Endothelial cell of umbilical vein (primary cell): ENCODE data around the gene EFEMP1. TPM values are rescaled to one million over a fixed set of nuclear protein-coding genes. Genes with fewer than 3 reads are reported as not detected.

Experiments used
- BruUV-seq: library from RNA; stranded (reverse); fragments of 400-500 nt; replicated peaks from 2 replicates; lab custom pipeline; 2021; lab: Mats Ljungman, UMichigan
- CTCF ChIA-PET: fragments of 300-600, 350-600 bp; sonication (Branson Sonifier 250); formaldehyde crosslinking; loops from one replicate; lab custom pipeline; 2021; ENCODE audit warnings: antibody characterized with exemption, inconsistent platforms; lab: Charles Lee
- POLR2A ChIA-PET: fragments of 300-600, 350-600 bp; sonication (Branson Sonifier 250); formaldehyde crosslinking; loops from one replicate; lab custom pipeline; 2021; ENCODE audit warnings: antibody characterized with exemption, inconsistent platforms; lab: Charles Lee
- DNase-seq: peaks from one replicate; pipeline ENCODE4 v3.0.0-alpha.2; 2011; ENCODE audit warnings: low read depth, low spot score
- FAIRE-seq: peaks from 2 replicates; lab custom pipeline; 2011; peaks lifted over from hg19 to GRCh38; lab: Jason Lieb, UNC
- H2AFZ ChIP-seq: 2 replicates; pipeline ENCODE4 v1.6.0; 2012; ENCODE audit warnings: low read depth, low read length, control low read depth, inconsistent platforms
- H3K27ac ChIP-seq: 2 replicates; pipeline ENCODE4 v1.5.1; 2011; ENCODE audit warnings: low read depth, mild to moderate bottlenecking, control low read depth, low read length, moderate library complexity; ENCODE audit not compliant: insufficient read depth
- H3K27me3 ChIP-seq, 2 experiments: 2 replicates each; pipeline versions ENCODE4 v1.6.0 to v1.6.1; 2011; ENCODE audit warnings: low read length in 2 of 2, mixed read lengths in 1 of 2; ENCODE audit not compliant: control insufficient read depth in 2 of 2, insufficient read depth in 2 of 2
- H3K36me3 ChIP-seq, 2 experiments: 2 replicates in 1 of 2; 3 replicates in 1 of 2; pipeline ENCODE4 v1.5.1; 2011; ENCODE audit warnings: low read length in 2 of 2, mild to moderate bottlenecking in 1 of 2, moderate library complexity in 1 of 2; ENCODE audit not compliant: control insufficient read depth in 2 of 2, insufficient read depth in 2 of 2; ENCODE audit errors: extremely low read depth in 1 of 2
- H3K4me1 ChIP-seq: 3 replicates; pipeline ENCODE4 v1.5.1; 2011; ENCODE audit warnings: mild to moderate bottlenecking, low read length; ENCODE audit not compliant: control insufficient read depth, insufficient read depth; ENCODE audit errors: extremely low read depth
- H3K4me2 ChIP-seq: 2 replicates; pipeline ENCODE4 v1.6.1; 2011; ENCODE audit warnings: low read length, control low read depth, mixed read lengths; ENCODE audit not compliant: insufficient read depth
- H3K4me3 ChIP-seq, 3 experiments: fragments of 200-600 bp in 1 of 3; sonication (generic), shearing (Covaris generic) in 1 of 3; replicated peaks in 1 of 3; 2 replicates each; pipeline ENCODE4 v1.5.1; 2011 to 2016; ENCODE audit warnings: control low read depth in 3 of 3, low read length in 3 of 3, mild to moderate bottlenecking in 2 of 3, inconsistent platforms in 1 of 3, low read depth in 1 of 3, moderate library complexity in 1 of 3; ENCODE audit not compliant: insufficient read depth in 1 of 3
- H3K79me2 ChIP-seq: 2 replicates; pipeline ENCODE4 v1.6.0; 2012; ENCODE audit warnings: low read length, inconsistent platforms; ENCODE audit not compliant: control insufficient read depth, insufficient read depth
- H3K9ac ChIP-seq: replicated peaks from 2 replicates; pipeline ENCODE3; 2011; ENCODE audit warnings: low read length, control low read depth; ENCODE audit not compliant: insufficient read depth; ENCODE audit errors: extremely low read depth
- H3K9me1 ChIP-seq: replicated peaks from 3 replicates; pipeline ENCODE4 v1.6.0; 2011; ENCODE audit warnings: mild to moderate bottlenecking, low read length; ENCODE audit not compliant: control insufficient read depth, insufficient read depth; ENCODE audit errors: extremely low read depth
- H3K9me3 ChIP-seq: replicated peaks from 2 replicates; pipeline ENCODE4 v1.5.1; 2012; ENCODE audit warnings: low read length, inconsistent platforms; ENCODE audit not compliant: control insufficient read depth, insufficient read depth
- H4K20me1 ChIP-seq: replicated peaks from 2 replicates; pipeline ENCODE3; 2011; ENCODE audit warnings: mild to moderate bottlenecking, low read length; ENCODE audit not compliant: control insufficient read depth, insufficient read depth; ENCODE audit errors: extremely low read depth
- EZH2 ChIP-seq: IDR thresholded peaks from 2 replicates; pipeline ENCODE4 v1.6.1; 2012; ENCODE audit warnings: borderline replicate concordance, low read depth, mild to moderate bottlenecking, moderate library complexity, low read length, inconsistent platforms; ENCODE audit not compliant: severe bottlenecking
- FOS ChIP-seq: IDR thresholded peaks from 2 replicates; pipeline ENCODE4 v1.6.1; 2011; ENCODE audit warnings: mild to moderate bottlenecking, low read length, moderate library complexity, borderline replicate concordance; ENCODE audit not compliant: insufficient read depth
- GATA2 ChIP-seq: IDR thresholded peaks from 2 replicates; pipeline ENCODE4 v1.7.0; 2011; ENCODE audit warnings: low read depth, mild to moderate bottlenecking, moderate library complexity, mixed read lengths, low read length; ENCODE audit not compliant: insufficient read length, insufficient read depth
- JUN ChIP-seq: IDR thresholded peaks from 2 replicates; pipeline ENCODE4 v1.6.1; 2011; ENCODE audit warnings: borderline replicate concordance, low read depth; ENCODE audit not compliant: insufficient read length, insufficient read depth
- MYC ChIP-seq: IDR thresholded peaks from one replicate; pipeline ENCODE4 v1.6.1; 2011; ENCODE audit warnings: mild to moderate bottlenecking, low read depth, low read length
- POLR2A ChIP-seq: IDR thresholded peaks from 2 replicates; pipeline ENCODE4 v1.6.1; 2012; ENCODE audit warnings: low read depth, mild to moderate bottlenecking, control low read depth, low read length
- POLR2AphosphoS5 ChIP-seq: IDR thresholded peaks from 2 replicates; pipeline ENCODE4 v1.6.1; 2012; ENCODE audit warnings: low read depth, mild to moderate bottlenecking, control low read depth, low read length, moderate library complexity; ENCODE audit not compliant: insufficient read depth
- dilution Hi-C: fragments of 300-500 bp; cut with MboI; formaldehyde crosslinking; loops from one replicate; pipeline ENCODE4 v1.15.0; 2019; ENCODE audit warnings: low sequenced_read_pairs; ENCODE audit not compliant: extremely low pct_ligation_motif_present
- intact Hi-C: fragments of 100-400 bp; cut with micrococcal nuclease; formaldehyde crosslinking; loops from one replicate; pipeline ENCODE4 v1.10.0; 2022
- polyA plus RNA-seq, 4 experiments: library from polyadenylated mRNA; depleted of rRNA in 3 of 4; stranded (reverse) in 3 of 4; unstranded in 1 of 4; fragments of >200 nt; gene quantifications; 2 replicates each; pipeline versions ENCODE4 v1.2.1 to v1.2.3, GENCODE V29; 2011 to 2012; ENCODE audit warnings: missing spikeins in 1 of 4
- total RNA-seq: library from RNA; stranded (reverse); gene quantifications from 2 replicates; pipeline ENCODE4 v1.2.3, GENCODE V29; 2021
- TF ChIP-seq, protein P1 (sequence below), 2 donors: IDR thresholded peaks; 1 replicate in 1 of 2; 2 replicates in 1 of 2; pipeline ENCODE4 v1.5.1; 2011; ENCODE audit warnings: low read length in 2 of 2, mild to moderate bottlenecking in 2 of 2, moderate library complexity in 2 of 2, control low read depth in 1 of 2, inconsistent platforms in 1 of 2, low read depth in 1 of 2; ENCODE audit not compliant: insufficient read depth in 1 of 2; ENCODE audit errors: extremely low read depth in 1 of 2
- TF ChIP-seq, protein P2 (sequence below): IDR thresholded peaks from 2 replicates; pipeline ENCODE4 v1.6.1; 2011; ENCODE audit not compliant: insufficient read depth, insufficient read length

EFEMP1 gene
- total and polyA plus RNA-seq, 2 donors (not counting 3 experiments of a cell fraction or from before 2014, with no cell fraction given), result 2,981 to 11,813 TPM

DNA sequence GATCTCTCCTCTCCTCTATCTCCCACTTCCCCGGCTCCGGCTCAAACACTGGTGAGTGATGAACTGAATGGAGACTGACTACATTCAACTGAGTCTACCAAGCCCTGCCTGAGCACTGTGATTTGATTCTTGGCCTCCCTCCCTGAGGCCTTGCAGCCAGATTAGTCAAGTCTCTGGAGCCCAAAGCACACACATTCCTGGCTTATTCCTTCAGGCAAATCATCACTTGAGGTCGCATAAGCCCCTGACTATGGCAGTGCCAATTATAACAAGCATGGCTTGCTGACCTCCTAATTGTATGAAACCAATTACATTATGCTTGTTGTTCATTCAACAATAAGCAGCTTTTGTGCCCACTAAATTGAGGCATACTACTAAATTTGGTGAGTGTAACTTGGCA is 34.6 kb downstream of the EFEMP1 start:
- peak overlapping the region; percentile 14 for H3K9ac ChIP-seq

DNA sequence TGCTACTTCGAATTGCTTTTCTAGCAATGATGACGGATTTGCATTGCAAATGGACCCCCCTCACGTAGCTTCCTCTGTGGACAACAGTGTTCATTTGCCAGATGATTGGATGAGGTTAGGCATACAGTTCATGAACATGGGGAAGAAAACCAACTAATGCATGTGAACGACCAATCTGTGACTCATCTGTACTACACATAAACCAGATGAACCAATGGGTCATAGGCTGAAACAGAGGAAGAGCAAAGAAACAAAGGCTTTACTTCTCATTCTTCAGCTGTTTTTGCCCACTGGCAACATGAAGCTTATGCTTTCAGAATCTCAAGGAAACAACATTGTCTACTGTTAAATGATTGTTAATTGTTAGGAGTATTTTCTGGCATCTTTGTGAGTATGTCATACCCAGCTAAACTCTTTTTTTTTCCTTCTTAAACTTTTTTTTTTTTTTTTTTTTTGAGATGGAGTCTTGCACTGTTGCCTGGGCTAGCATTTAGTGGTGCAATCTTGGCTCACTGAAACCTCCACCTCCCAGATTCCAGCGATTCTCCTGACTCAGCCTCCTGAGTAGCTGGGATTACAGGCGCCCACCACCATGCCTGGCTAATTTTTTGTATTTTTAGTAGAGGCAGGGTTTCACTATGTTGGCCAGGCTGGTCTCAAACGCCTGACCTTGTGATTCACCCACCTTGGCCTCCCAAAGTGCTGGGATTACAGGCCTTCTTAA is 35.5 kb downstream of the EFEMP1 start:
- peaks cover 99% of the 10 kb centered on the region for H3K4me1 ChIP-seq
- H4K20me1 ChIP-seq, result peaks cover 8% of the 10 kb centered on the region
- TF ChIP-seq JUN, result peak; percentile 86
- peak; percentile 85 for TF ChIP-seq FOS
- peak; percentile 18 for TF ChIP-seq GATA2
- TF ChIP-seq, protein P1, sequence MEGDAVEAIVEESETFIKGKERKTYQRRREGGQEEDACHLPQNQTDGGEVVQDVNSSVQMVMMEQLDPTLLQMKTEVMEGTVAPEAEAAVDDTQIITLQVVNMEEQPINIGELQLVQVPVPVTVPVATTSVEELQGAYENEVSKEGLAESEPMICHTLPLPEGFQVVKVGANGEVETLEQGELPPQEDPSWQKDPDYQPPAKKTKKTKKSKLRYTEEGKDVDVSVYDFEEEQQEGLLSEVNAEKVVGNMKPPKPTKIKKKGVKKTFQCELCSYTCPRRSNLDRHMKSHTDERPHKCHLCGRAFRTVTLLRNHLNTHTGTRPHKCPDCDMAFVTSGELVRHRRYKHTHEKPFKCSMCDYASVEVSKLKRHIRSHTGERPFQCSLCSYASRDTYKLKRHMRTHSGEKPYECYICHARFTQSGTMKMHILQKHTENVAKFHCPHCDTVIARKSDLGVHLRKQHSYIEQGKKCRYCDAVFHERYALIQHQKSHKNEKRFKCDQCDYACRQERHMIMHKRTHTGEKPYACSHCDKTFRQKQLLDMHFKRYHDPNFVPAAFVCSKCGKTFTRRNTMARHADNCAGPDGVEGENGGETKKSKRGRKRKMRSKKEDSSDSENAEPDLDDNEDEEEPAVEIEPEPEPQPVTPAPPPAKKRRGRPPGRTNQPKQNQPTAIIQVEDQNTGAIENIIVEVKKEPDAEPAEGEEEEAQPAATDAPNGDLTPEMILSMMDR (IDR thresholded peaks at IDR 0.05; ENCODE audit: extremely low read depth in 1 of 2, insufficient read depth in 1 of 2, low read depth in 1 of 2, low read length in 2 of 2), result no peak
- TF ChIP-seq POLR2AphosphoS5, result peak; percentile 59
- no peak for TF ChIP-seq MYC
- TF ChIP-seq EZH2, result no peak
- TF ChIP-seq, protein P2, sequence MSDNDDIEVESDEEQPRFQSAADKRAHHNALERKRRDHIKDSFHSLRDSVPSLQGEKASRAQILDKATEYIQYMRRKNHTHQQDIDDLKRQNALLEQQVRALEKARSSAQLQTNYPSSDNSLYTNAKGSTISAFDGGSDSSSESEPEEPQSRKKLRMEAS, result no peak
- TF ChIP-seq POLR2A, result peak; percentile 69
- H2AFZ ChIP-seq, result no peak overlapping the region
- H3K27me3 ChIP-seq, result no peaks in the 10 kb centered on the region
- peak overlapping the region; percentile 68 for H3K4me2 ChIP-seq
- H3K9me1 ChIP-seq, result no peaks in the 10 kb centered on the region
- CTCF ChIA-PET, result interaction anchor here (0.7 to 1.8 kb wide), 6 partner anchors 8 to 121 kb away, joined by 3 to 4 read pairs (median 3); no protein-coding TSS in a partner anchor
- dilution Hi-C loops, result loop anchor here (25.0 kb wide), 1 partner anchor 99 kb away; no protein-coding TSS in a partner anchor
- intact Hi-C loops, result loop anchor here (2.0 to 5.0 kb wide), 3 partner anchors 34 to 244 kb away; partner anchors contain the start of gene EFEMP1
- POLR2A ChIA-PET, result interaction anchor here (0.6 to 0.7 kb wide), 4 partner anchors 75 to 270 kb away, joined by 3 to 7 read pairs (median 4); no protein-coding TSS in a partner anchor
- H3K9ac ChIP-seq, result peak overlapping the region; percentile 46
- H3K27ac ChIP-seq, result peak overlapping the region; percentile 76
- peaks cover 16 to 58% of the 10 kb centered on the region in 2 experiments for H3K36me3 ChIP-seq
- H3K9me3 ChIP-seq, result no peaks in the 10 kb centered on the region
- DNase-seq, result peak; percentile 92
- H3K4me3 ChIP-seq, result peak overlapping the region in 1 of 3 experiments; percentile 17
- H3K79me2 ChIP-seq, result peaks cover 93% of the 10 kb centered on the region
- BruUV-seq, result TSS peak; percentile 36
- peak; percentile 69 for FAIRE-seq

More for the DNA sequence above, 34.6 kb downstream of the EFEMP1 start:
- ChIA-PET CTCF (no interaction called here), POLR2A (no interaction called here)
- peaks cover 8% of the 10 kb centered on the region for H4K20me1 ChIP-seq
- DNase-seq (peak; percentile 41), FAIRE-seq (no peak)
- H3K79me2 ChIP-seq, result peaks cover 93% of the 10 kb centered on the region
- H3K27ac ChIP-seq, result peak overlapping the region; percentile 76
- no TSS peak for BruUV-seq
- no peak overlapping the region for H2AFZ ChIP-seq
- no peaks in the 10 kb centered on the region for H3K9me1 ChIP-seq
- peak overlapping the region in 1 of 3 experiments; percentile 36 for H3K4me3 ChIP-seq
- dilution Hi-C loops, result loop anchor here (25.0 kb wide), 1 partner anchor 98 kb away; no protein-coding TSS in a partner anchor
- H3K36me3 ChIP-seq, result peaks cover 18 to 59% of the 10 kb centered on the region in 2 experiments
- no peaks in the 10 kb centered on the region for H3K27me3 ChIP-seq
- no peak for TF ChIP-seq MYC
- TF ChIP-seq POLR2AphosphoS5, result peak; percentile 29
- peak; percentile 59 for TF ChIP-seq POLR2A
- peaks cover 98% of the 10 kb centered on the region for H3K4me1 ChIP-seq
- peak overlapping the region; percentile 68 for H3K4me2 ChIP-seq
- no peaks in the 10 kb centered on the region for H3K9me3 ChIP-seq
- intact Hi-C loops, result loop anchor here (5.0 kb wide), 2 partner anchors 33 to 243 kb away; partner anchors contain the start of gene EFEMP1
